Endothelial cell (in vitro differentiated cells): ENCODE results near the gene ANGPTL7. TPM values are rescaled to one million over a fixed set of nuclear protein-coding genes. Genes with fewer than 3 reads are reported as not detected.

Experiments used
- DNase-seq: peaks from one replicate; pipeline ENCODE4 v3.0.0; 2021; ENCODE audit warnings: low spot score
- H3K27ac Mint-ChIP-seq: one replicate; pipeline ENCODE4 v1.8.0; 2021; ENCODE audit warnings: mixed read lengths, inconsistent platforms; ENCODE audit not compliant: unreplicated experiment
- H3K27me3 Mint-ChIP-seq: one replicate; pipeline ENCODE4 v1.8.0; 2021; ENCODE audit warnings: mild to moderate bottlenecking, moderate library complexity, mixed read lengths, inconsistent platforms; ENCODE audit not compliant: unreplicated experiment
- H3K36me3 Mint-ChIP-seq: one replicate; pipeline ENCODE4 v1.8.0; 2021; ENCODE audit warnings: mild to moderate bottlenecking, low read depth, mixed read lengths, inconsistent platforms; ENCODE audit not compliant: unreplicated experiment
- H3K4me1 Mint-ChIP-seq: one replicate; pipeline ENCODE4 v1.8.0; 2021; ENCODE audit warnings: mild to moderate bottlenecking, mixed read lengths, inconsistent platforms; ENCODE audit not compliant: unreplicated experiment
- H3K4me3 Mint-ChIP-seq: one replicate; pipeline ENCODE4 v1.8.0; 2021; ENCODE audit warnings: mild to moderate bottlenecking, mixed read lengths, inconsistent platforms; ENCODE audit not compliant: unreplicated experiment
- H3K9me3 Mint-ChIP-seq: one replicate; pipeline ENCODE4 v1.8.0; 2021; ENCODE audit warnings: mixed read lengths, inconsistent platforms; ENCODE audit not compliant: unreplicated experiment
- CTCF ChIP-seq: fragments of 200-600 bp; sonication (generic); IDR thresholded peaks from one replicate; pipeline ENCODE4 v1.5.0; 2021; ENCODE audit warnings: antibody characterized with exemption; ENCODE audit not compliant: unreplicated experiment
- total RNA-seq: library from RNA; stranded (reverse); fragmentation: NEBNext Ultra II Directional; extraction: Animal tissue kit (Norgen Biotek cat#: 25700); gene quantifications from one replicate; pipeline ENCODE4 v1.2.1, GENCODE V29; 2021; ENCODE audit not compliant: unreplicated experiment

The ANGPTL7 gene
- total RNA-seq, 1 donor from 2014 or later, result not detected

DNA sequence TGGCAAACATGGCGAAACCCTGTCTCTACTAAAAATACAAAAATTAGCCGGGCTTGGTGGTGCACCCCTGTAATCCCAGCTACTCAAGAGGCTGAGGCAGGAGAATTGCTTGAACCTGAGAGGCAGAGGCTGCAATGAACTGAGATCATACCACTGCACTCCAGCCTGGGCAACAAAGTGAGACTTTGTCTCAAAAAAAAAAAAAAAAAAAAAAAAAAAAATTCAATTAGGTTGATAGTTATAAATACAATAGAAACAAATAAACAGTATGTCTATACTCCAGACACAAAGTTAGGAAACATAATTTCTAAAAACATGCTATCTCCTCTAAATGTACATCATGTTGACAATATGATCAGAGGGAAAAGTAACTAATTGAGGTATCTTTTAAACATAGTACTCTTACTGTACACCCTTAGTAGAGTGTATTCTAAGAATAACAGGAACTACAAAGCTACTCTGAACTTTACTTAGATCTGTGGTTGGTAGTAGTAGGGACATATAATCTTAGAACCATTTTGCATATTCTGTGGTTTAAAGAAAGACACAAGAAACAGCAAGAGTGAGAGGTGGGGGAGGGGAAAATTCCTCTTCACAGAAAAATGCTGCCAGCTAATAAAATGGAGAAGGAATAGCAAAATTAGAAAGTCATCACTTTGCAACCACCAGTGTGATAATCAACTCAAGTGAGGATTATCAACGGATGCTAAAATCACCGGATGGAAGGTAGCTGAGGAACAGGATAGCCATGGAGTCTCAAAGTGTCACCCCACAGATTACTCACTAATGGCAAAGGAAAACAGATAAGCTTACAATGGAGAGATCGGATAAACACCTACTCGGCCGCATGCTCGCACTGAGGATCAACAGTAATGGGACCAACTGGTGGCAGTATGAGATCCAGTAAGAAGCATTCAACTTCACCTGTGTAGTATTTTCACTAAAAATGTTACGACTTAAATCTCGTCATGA is 38.2 kb downstream of the ANGPTL7 start:
- Mint-ChIP-seq H3K4me1 (no peaks in the 10 kb centered on the region), H3K27me3 (peaks cover 2% of the 10 kb centered on the region), H3K9me3 (no peaks in the 10 kb centered on the region), H3K36me3 (peaks cover 29% of the 10 kb centered on the region), H3K27ac (no peak overlapping the region), H3K4me3 (peak overlapping the region; percentile 39)
- no peak for TF ChIP-seq CTCF
- DNase-seq, result no peak

DNA sequence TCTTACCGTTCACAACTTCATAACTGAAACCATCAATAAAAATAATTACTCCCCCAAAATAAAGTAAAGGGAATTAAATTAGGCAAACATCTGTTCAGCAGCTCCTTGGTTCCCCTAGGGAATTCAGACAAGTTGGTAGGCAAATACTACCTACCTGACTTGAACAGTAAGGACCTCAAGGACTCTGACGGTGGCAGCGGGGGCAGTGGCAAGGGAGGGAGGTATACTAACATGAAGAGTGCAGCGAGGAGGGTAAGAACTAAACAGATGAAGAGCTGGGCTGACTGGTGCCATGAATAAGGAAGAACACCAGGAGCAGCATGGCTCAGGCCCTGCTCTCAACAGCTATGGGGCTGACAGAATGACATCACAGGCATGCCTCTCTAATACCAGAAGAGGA is 40.0 kb downstream of the ANGPTL7 start:
- no peak for TF ChIP-seq CTCF
- H3K36me3 Mint-ChIP-seq, result peaks cover 40% of the 10 kb centered on the region
- no peak overlapping the region for H3K4me3 Mint-ChIP-seq
- no peak overlapping the region for H3K27ac Mint-ChIP-seq
- H3K9me3 Mint-ChIP-seq, result no peaks in the 10 kb centered on the region
- H3K4me1 Mint-ChIP-seq, result no peaks in the 10 kb centered on the region
- peaks cover 2% of the 10 kb centered on the region for H3K27me3 Mint-ChIP-seq
- DNase-seq, result no peak

GRCh38 chr1:11233208-11233607 is 44.1 kb downstream of the ANGPTL7 start:
- Mint-ChIP-seq H3K36me3 (peaks cover 52% of the 10 kb centered on the region), H3K27me3 (peaks cover 2% of the 10 kb centered on the region), H3K4me1 (no peaks in the 10 kb centered on the region), H3K27ac (no peak overlapping the region), H3K4me3 (no peak overlapping the region), H3K9me3 (no peaks in the 10 kb centered on the region)
- no peak for TF ChIP-seq CTCF
- DNase-seq, result no peak

DNA sequence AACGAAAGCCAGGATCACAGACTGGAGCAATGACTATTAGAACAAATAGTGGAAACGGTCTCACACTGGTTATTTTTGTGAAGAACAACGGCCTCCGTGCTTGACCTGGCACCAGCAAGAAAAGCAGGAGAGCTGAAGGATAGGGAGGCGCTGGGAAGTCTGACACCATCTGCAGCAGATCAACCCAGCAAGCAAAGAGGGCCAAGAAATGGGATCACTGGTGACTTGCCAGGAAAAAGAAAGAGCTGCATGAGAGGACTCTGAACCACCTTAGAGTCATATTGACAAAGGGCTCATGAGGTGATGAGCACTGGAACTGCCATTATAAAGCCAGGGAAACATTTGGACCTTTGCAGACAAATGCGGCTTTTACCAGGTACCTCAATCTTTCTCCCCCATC is 48.2 kb downstream of the ANGPTL7 start:
- no peak overlapping the region for H3K27ac Mint-ChIP-seq
- H3K27me3 Mint-ChIP-seq, result no peaks in the 10 kb centered on the region
- no peaks in the 10 kb centered on the region for H3K9me3 Mint-ChIP-seq
- no peak for DNase-seq
- peaks cover 42% of the 10 kb centered on the region for H3K36me3 Mint-ChIP-seq
- no peaks in the 10 kb centered on the region for H3K4me1 Mint-ChIP-seq
- no peak overlapping the region for H3K4me3 Mint-ChIP-seq
- TF ChIP-seq CTCF, result no peak

DNA sequence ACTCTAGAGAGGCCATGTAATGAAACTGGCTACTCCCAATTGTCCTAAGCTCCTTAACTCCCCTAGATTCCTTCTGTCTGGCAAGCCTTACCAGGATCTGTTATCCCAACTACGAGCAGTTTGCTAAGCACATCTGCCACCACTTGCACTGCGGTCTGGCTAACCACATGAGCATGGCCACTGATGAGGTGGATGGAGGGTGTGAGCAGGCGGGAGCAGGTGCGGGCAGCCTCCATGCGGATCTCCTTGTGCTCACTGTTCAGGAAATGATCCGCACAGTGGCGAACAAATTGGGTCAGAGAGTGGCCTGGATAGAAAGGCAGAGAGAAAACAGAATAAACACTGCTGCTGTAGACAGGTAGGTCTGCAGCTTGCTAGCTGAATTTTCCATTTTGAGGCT is 49.2 kb downstream of the ANGPTL7 start:
- no peak for DNase-seq
- no peaks in the 10 kb centered on the region for H3K9me3 Mint-ChIP-seq
- no peak for TF ChIP-seq CTCF

More for the DNA sequence above, 49.2 kb downstream of the ANGPTL7 start:
- H3K27ac Mint-ChIP-seq, result no peak overlapping the region
- H3K36me3 Mint-ChIP-seq, result peaks cover 40% of the 10 kb centered on the region
- H3K4me1 Mint-ChIP-seq, result no peaks in the 10 kb centered on the region
- H3K27me3 Mint-ChIP-seq, result no peaks in the 10 kb centered on the region
- H3K4me3 Mint-ChIP-seq, result no peak overlapping the region
